ENCODE results near the gene CHID1.
A peak's percentile ranks its signal among the peaks of the same experiment; 100 is the strongest.

Gene CHID1

GRCh38 chr11:855330-855674 lies 55.3 kb downstream of the CHID1 start:
- no peak for DNase-seq (ENCODE audit: insufficient read length, low spot score)
- FAIRE-seq, result no peak
- TF ChIP-seq POLR2A (IDR thresholded peaks at IDR 0.05; ENCODE audit: low read depth, low read length), result no peak

DNA sequence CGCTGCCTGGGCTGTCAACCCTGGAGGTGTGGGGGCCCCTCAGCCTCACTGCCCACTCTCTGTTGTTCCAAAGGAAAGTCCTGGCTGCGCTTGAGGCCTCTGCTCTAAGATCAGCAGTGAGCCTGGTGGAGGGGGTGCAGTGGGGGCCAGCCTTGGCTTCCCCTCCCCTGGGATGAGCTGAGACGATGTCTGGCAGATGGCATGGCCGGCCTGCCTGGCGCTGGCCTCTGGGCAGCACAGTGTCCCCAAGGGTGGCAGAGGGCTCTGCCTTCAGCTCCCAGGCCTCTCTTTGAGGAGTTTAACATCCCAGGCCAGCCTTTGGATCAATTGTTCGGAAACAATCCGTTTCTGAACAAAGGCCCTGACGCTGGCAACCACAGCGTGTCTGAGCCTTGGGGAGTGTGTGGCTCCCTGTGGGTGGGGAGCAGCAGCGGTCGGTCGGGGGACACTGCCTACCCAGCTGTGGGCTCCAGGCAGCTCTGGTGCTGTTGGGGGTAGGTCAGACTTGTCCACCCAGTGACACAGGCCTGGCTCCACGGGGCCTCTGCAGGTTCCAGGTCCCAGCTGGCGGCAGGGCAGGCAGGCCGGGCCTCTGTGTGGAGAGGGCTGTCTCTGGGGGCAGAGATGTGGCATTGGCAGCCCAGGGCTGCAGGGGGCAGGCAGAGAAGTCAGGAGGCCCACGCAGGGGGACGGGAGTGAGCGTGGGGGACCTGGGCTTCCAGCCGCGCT lies 55.8 kb downstream of the CHID1 start:
- no peak for FAIRE-seq
- DNase-seq (ENCODE audit: insufficient read length, low spot score), result no peak
- no peak for TF ChIP-seq POLR2A (IDR thresholded peaks at IDR 0.05; ENCODE audit: low read depth, low read length)

GRCh38 chr11:853682-854448 lies 56.7 kb downstream of the CHID1 start:
- FAIRE-seq (no peak), DNase-seq (ENCODE audit: insufficient read length, low spot score) (no peak)
- TF ChIP-seq POLR2A (IDR thresholded peaks at IDR 0.05; ENCODE audit: low read depth, low read length), result no peak

DNA sequence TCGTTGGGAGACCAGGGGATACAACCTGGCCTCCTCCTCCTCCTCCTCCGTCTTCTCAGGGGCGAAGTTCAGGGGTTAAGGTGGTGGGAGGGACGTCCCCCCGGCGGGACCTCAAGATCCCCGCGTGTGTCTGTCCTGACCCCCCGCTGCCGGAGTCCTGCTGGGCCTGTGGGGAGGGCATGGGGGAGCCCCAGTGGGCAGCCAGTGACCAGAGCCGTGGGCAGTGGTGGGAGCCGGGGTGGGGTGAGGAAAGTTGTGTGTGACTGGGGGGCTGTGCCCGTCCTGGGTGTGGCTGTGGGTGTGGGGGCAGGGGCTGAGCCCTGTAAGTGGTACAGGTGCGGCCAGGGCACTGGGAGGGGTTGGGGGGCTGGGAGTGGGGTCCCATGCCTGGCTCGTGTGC lies 57.8 kb downstream of the CHID1 start:
- DNase-seq (ENCODE audit: insufficient read length, low spot score), result no peak
- no peak for TF ChIP-seq POLR2A (IDR thresholded peaks at IDR 0.05; ENCODE audit: low read depth, low read length)
- FAIRE-seq, result no peak

GRCh38 chr11:850775-851763 lies 59.5 kb downstream of the CHID1 start:
- TF ChIP-seq POLR2A (IDR thresholded peaks at IDR 0.05; ENCODE audit: low read depth, low read length), result no peak
- FAIRE-seq, result no peak
- DNase-seq (ENCODE audit: insufficient read length, low spot score), result peak; percentile 73

DNA sequence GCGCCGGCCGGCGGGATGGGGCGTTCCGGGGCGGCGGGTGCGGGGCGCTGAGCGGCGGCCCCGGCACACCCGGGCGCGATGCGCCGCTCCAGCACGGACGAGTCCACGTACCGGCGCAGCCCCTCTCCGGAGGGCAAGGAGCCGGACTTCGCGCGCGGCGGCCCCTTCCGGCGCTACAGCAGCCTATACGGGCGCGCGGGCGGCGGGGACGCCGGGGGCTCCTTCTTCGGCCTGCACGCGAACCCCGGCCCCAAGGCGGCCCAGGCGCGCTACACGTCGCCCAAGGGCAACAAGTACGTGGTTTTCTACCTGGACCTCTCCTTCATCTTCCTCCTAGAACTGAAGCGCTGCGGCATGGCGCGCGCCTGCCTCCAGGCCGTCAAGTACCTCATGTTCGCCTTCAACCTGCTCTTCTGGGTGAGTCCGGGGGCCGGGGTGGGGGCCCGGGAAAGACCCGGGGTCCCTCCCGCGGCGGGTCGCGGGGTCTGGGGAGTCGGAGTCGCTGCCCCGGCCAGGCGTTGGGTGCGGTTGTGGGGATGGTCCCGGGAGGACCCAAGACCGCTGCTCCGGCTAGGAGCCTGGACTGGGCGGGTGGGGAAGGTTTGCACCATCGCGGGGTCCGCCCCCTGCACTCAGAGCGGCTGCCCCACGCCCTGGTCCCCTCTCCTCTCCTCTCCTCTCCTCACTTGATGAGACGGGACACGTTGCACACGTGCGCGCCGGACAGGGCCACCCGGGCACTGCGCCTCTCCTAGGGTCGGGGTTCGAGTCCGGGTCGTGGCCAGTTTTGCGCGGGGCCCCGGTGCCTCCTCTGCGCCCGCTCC lies 60.4 kb downstream of the CHID1 start:
- TF ChIP-seq POLR2A (IDR thresholded peaks at IDR 0.05; ENCODE audit: low read depth, low read length), result no peak
- FAIRE-seq, result no peak
- no peak for DNase-seq (ENCODE audit: insufficient read length, low spot score)

- no peak for TF ChIP-seq POLR2A (IDR thresholded peaks at IDR 0.05; ENCODE audit: low read depth, low read length)
- FAIRE-seq (no peak), DNase-seq (ENCODE audit: insufficient read length, low spot score) (no peak)
These were observed 61.3 kb downstream of the CHID1 start for GRCh38 chr11:849104-849824.

GRCh38 chr11:848380-848931 lies 62.2 kb downstream of the CHID1 start:
- TF ChIP-seq POLR2A (IDR thresholded peaks at IDR 0.05; ENCODE audit: low read depth, low read length), result no peak
- FAIRE-seq (no peak), DNase-seq (ENCODE audit: insufficient read length, low spot score) (peak; percentile 82)

- no peak for TF ChIP-seq POLR2A (IDR thresholded peaks at IDR 0.05; ENCODE audit: low read depth, low read length)
- FAIRE-seq, result no peak
- DNase-seq (ENCODE audit: insufficient read length, low spot score), result no peak
These were observed 62.7 kb downstream of the CHID1 start for GRCh38 chr11:847876-848275.

DNA sequence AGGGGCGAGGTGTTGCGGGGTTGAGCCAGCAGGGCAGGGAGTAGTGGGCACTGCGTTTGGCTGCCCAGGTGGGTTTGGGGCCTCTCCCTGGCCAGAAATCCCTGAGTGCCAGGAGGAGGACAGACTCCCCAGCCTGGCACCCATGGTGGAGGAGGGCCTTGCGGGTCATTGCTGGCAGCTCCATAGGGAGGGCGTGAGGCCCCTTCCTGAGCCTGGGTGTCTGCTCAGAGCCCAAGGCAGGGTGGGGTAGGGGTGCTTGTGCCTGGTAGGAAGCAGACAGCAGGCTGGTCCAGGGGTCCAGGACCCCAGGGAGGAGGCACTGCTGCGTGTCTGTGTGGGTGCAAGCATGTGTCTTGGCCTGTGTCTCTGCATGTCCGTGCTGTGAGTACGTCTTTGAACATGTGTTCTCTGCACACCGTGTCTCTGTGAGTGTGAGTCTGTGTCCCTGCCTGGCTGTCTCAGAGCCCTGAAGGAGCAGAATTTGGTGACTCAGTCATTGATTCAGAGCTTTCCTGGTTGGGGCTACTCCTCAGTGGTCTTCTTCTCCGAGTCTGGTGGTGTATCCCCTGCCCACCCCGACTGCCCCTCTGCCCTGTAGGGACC lies 64.0 kb downstream of the CHID1 start:
- FAIRE-seq (no peak), DNase-seq (ENCODE audit: insufficient read length, low spot score) (peak; percentile 69)
- no peak for TF ChIP-seq POLR2A (IDR thresholded peaks at IDR 0.05; ENCODE audit: low read depth, low read length)

DNA sequence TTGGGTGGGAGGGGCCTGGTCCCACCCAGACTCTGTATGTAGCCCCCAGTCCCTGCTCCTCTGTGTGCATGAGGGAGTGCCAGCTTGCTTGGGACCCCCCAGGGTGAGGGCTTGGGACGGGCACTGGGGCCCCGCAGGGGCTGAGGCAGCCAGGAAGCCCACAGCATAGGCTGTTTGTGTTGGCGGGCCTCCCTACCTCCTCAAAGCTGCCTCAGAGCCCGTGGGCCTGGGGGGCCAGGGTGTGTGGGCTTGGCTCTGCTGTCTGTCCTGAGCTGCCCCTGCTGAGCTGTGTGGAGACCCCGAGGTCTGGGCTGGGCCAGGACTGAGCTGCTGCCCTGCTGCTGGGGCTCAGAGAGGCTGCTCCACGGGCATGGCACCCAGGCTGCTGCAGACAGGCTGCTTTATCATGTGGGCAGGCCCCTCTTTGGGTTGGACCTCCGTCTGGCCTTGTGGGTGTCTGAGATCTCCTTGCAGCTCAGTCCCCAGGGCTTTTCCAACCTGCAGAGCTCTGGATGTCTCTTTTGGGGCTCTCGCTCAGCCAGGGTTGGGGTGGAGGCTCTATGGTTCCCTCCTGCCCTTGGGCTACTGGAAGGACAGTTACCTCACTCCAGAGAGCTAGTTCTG lies 64.6 kb downstream of the CHID1 start:
- FAIRE-seq (no peak), DNase-seq (ENCODE audit: insufficient read length, low spot score) (no peak)
- no peak for TF ChIP-seq POLR2A (IDR thresholded peaks at IDR 0.05; ENCODE audit: low read depth, low read length)

Data from H54 (cell line).